HUDEP-2 (cell line): ENCODE results near the gene TMEM256.

Source experiments
- DNase-seq, 76 experiments: peaks; one replicate each; lab custom pipeline; 2025; ENCODE audit not compliant: unreplicated experiment in 76 of 76; lab: John Stamatoyannopoulos, UW

Gene TMEM256

GRCh38 chr17:7431231-7431630, 27.3 kb upstream of the TMEM256 start:
- DNase-seq = no peak

GRCh38 chr17:7429722-7430121, 25.8 kb upstream of the TMEM256 start:
- DNase-seq = no peak

- no peak for DNase-seq
Observed at GRCh38 chr17:7428557-7428956, 24.7 kb upstream of the TMEM256 start, which contains the start of gene SPEM3. TSS of gene SPEM3 (plus strand) at chr17:7428857. CDS start at chr17:7428903, 46 bp downstream.

- DNase-seq = no peak
Observed at GRCh38 chr17:7427549-7427948, 23.7 kb upstream of the TMEM256 start.

GRCh38 chr17:7426896-7427489, 23.1 kb upstream of the TMEM256 start:
- DNase-seq = no peak

- no peak for DNase-seq
Observed at GRCh38 chr17:7426203-7426863, 22.4 kb upstream of the TMEM256 start.

- DNase-seq = no peak
Observed at GRCh38 chr17:7425756-7426155, 21.9 kb upstream of the TMEM256 start.

- no peak for DNase-seq
Observed at GRCh38 chr17:7425316-7425715, 21.4 kb upstream of the TMEM256 start, which contains the start of gene SPEM2. TSS of gene SPEM2 (plus strand) at chr17:7425616. CDS start at chr17:7425689, 73 bp downstream.

- DNase-seq = no peak
Observed at GRCh38 chr17:7423679-7424078, 19.8 kb upstream of the TMEM256 start.

GRCh38 chr17:7421186-7421585, 17.3 kb upstream of the TMEM256 start:
- no peak for DNase-seq

- DNase-seq = no peak
Observed at GRCh38 chr17:7419819-7420610, 16.1 kb upstream of the TMEM256 start, which contains the start of gene SPEM1. TSS of gene SPEM1 (plus strand) at chr17:7420324. CDS start at chr17:7420385, 61 bp downstream.

- no peak for DNase-seq
Observed at GRCh38 chr17:7418472-7419152, 14.7 kb upstream of the TMEM256 start.

GRCh38 chr17:7417056-7417655, 13.3 kb upstream of the TMEM256 start:
- DNase-seq = no peak

- DNase-seq = peak in 2 of 76 experiments; percentile 2 to 5
Observed at GRCh38 chr17:7416323-7416722, 12.4 kb upstream of the TMEM256 start.

GRCh38 chr17:7415784-7416183, 11.9 kb upstream of the TMEM256 start:
- DNase-seq = no peak

- DNase-seq = no peak
Observed at GRCh38 chr17:7414837-7415236, 10.9 kb upstream of the TMEM256 start.

GRCh38 chr17:7413346-7413985, 9.6 kb upstream of the TMEM256 start:
- no peak for DNase-seq

GRCh38 chr17:7411427-7411750, 7.5 kb upstream of the TMEM256 start:
- no peak for DNase-seq

GRCh38 chr17:7410634-7411426, 6.9 kb upstream of the TMEM256 start:
- DNase-seq = no peak
